ENCODE results near the gene HARS1. TPM values are rescaled to one million over a fixed set of nuclear protein-coding genes. Genes with fewer than 3 reads are reported as not detected.
"Not testable (repeated sequence)": the region's sequence is repeated elsewhere in the genome, so short reads cannot be mapped to it uniquely, and the experiment has no call there.

HARS1 gene
- total RNA-seq, 3 donors from 2014 or later (not counting 1 experiment from before 2014, with no cell fraction given) = 62.4 to 73.8 (median 68.3) TPM

DNA sequence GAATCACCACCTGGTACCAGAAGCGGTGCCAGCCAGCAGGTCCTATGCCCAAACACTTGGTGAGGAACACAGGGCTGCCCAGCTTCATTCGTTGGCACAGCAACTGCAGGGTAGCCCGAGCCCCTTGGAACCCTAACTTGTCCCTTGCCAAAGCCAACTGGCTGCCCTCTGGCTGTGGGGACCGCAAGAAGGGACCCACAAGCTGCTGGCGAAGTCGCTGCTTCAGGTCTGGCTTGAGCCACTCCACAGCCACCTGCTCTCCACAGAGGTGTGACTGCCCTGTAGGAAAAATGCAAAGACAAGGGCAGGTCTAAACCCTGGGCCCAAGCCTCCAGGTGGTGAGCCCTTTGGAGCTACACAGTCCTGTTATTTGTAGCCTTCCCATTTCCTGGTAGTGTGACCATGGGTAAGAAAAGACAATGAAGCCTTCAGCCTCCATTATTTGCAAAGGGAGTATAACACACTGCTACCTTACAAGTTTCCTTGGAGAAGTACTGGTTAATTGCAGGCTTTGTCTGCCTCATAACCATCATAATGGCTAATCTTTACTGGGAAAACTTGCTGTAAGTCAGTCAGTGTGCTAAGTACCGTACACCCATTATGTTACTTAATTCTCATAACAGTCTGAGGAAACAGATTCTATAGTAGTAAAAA is 19.6 kb downstream of the HARS1 start:
- Mint-ChIP-seq H3K27ac (peak overlapping the region in 1 of 2 donors; percentile 16), H3K27me3 (ENCODE audit: low read depth in 2 of 2) (no peaks in the 10 kb centered on the region)

DNA sequence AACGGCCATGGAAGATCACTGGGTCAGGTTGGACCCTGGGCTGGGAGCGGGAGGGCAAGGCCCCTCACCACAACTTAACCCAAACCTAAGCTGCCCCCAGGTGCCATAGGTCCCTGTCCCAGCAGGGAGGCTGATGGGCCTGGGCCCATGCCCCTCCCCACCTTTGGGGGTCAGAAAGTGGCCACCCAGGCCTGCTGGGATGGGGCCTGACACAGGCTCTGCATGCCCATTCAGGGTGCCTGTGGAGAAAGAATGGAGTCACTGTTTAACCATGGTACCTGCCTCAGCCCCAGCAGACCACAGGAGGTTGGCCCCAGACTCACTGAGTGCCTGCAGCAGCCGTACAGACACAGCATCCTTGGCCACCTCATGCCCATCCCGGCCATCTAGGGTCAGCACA is 20.1 kb downstream of the HARS1 start:
- intact Hi-C loops (cut with micrococcal nuclease); H3K4me3 Mint-ChIP-seq: not testable (repeated sequence)
- WGBS (ENCODE audit: insufficient coverage) = 90% methylated on average over 3 of the region's 4 CpGs

More for the DNA sequence above, 19.6 kb downstream of the HARS1 start:
- H3K36me3 ChIP-seq (ENCODE audit: control insufficient read depth, insufficient read depth, low read length) = peaks cover 75% of the 10 kb centered on the region
- no peaks in the 10 kb centered on the region for H3K27me3 ChIP-seq (ENCODE audit: control insufficient read depth, insufficient read depth, low read length)
- ATAC-seq = no peak
- H3K4me3 ChIP-seq (ENCODE audit: low read length) = no peak overlapping the region
- DNase-seq = no peak
- intact Hi-C loops (cut with micrococcal nuclease) = no loop called here
- Mint-ChIP-seq H3K4me1 (peaks cover 15 to 22% of the 10 kb centered on the region in 2 donors), H3K4me3 (no peak overlapping the region), H3K36me3 (peaks cover 7% of the 10 kb centered on the region), H3K9me3 (no peaks in the 10 kb centered on the region)
- TF ChIP-seq, protein P1, sequence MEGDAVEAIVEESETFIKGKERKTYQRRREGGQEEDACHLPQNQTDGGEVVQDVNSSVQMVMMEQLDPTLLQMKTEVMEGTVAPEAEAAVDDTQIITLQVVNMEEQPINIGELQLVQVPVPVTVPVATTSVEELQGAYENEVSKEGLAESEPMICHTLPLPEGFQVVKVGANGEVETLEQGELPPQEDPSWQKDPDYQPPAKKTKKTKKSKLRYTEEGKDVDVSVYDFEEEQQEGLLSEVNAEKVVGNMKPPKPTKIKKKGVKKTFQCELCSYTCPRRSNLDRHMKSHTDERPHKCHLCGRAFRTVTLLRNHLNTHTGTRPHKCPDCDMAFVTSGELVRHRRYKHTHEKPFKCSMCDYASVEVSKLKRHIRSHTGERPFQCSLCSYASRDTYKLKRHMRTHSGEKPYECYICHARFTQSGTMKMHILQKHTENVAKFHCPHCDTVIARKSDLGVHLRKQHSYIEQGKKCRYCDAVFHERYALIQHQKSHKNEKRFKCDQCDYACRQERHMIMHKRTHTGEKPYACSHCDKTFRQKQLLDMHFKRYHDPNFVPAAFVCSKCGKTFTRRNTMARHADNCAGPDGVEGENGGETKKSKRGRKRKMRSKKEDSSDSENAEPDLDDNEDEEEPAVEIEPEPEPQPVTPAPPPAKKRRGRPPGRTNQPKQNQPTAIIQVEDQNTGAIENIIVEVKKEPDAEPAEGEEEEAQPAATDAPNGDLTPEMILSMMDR (IDR thresholded peaks at IDR 0.05) = no peak
- no peaks in the 10 kb centered on the region for H3K9me3 ChIP-seq (ENCODE audit: control insufficient read depth, insufficient read depth, low read length)
- no peaks in the 10 kb centered on the region for H3K4me1 ChIP-seq (ENCODE audit: control insufficient read depth, insufficient read depth, low read length)
- no peak overlapping the region for H3K27ac ChIP-seq (ENCODE audit: low read length)
- WGBS (ENCODE audit: insufficient coverage) = over 99% methylated on average over 6 of the region's 7 CpGs

DNA sequence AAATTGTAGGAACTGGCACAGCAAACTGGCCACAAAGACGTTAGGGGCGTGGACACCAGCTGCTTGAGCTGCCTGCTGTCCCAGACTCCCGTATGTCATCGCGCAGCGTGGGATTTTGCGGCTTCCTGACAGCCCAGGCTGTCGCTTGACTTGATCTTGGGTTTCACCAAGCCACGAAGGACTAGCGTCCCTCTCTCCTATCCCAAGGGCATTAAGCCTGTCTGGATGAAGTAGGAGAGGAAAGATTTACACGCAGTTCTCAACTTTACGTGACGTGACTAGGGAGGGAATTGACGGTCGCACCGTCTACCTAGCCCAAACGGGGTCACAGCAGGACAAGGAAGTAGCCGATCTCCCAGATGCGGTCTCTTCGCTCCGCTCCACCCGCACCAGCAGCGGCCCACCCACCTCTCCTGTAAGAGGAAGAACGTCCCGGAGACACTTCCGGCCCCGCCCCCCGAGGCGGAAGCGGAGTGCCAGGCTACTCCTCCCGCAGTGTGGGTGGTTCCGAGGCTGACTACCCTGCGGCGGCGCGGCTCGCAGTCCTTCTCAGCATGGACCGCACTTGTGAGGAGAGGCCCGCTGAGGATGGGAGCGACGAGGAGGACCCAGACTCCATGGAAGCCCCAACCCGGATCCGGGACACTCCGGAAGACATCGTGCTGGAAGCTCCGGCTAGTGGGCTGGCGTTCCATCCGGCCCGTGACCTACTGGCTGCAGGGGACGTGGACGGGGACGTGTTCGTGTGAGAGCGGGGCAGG is 26.6 kb downstream of the HARS1 start, which contains the start of gene WDR55:
WDR55 (plus strand) TSS at position 546 of the 761 bp plus-strand sequence; CDS start at position 555, 9 bp downstream.
- H3K9me3 Mint-ChIP-seq = no peaks in the 10 kb centered on the region
- peak; percentile 95 to 97 (median 95) for ATAC-seq

More for the DNA sequence above, 20.1 kb downstream of the HARS1 start:
- H3K27me3 Mint-ChIP-seq (ENCODE audit: low read depth in 2 of 2); H3K27me3 ChIP-seq (ENCODE audit: control insufficient read depth, insufficient read depth, low read length); H3K27ac ChIP-seq (ENCODE audit: low read length); ATAC-seq; H3K27ac Mint-ChIP-seq; H3K9me3 ChIP-seq (ENCODE audit: control insufficient read depth, insufficient read depth, low read length); H3K4me3 ChIP-seq (ENCODE audit: low read length); H3K36me3 Mint-ChIP-seq; DNase-seq; H3K9me3 Mint-ChIP-seq; H3K4me1 ChIP-seq (ENCODE audit: control insufficient read depth, insufficient read depth, low read length): not testable (repeated sequence)
- peaks cover 21 to 28% of the 10 kb centered on the region in 2 donors for H3K4me1 Mint-ChIP-seq
- peaks cover 70% of the 10 kb centered on the region for H3K36me3 ChIP-seq (ENCODE audit: control insufficient read depth, insufficient read depth, low read length)

More for the DNA sequence above, 26.6 kb downstream of the HARS1 start, which contains the start of gene WDR55:
- intact Hi-C loops (cut with micrococcal nuclease) = loop anchor here (1.0 to 2.0 kb wide), 5 partner anchors 17 to 263 kb away; partner anchors contain the start of genes ANKHD1, APBB3, HARS1 and HARS2
- peak; percentile 86 to 97 for DNase-seq
- Mint-ChIP-seq H3K4me3 (peak within 1 kb of the TSS; percentile 99), H3K36me3 (peaks cover 21% of the 10 kb centered on the region), H3K4me1 (peaks cover 33 to 38% of the 10 kb centered on the region in 2 donors), H3K27ac (peak within 1 kb of the TSS; percentile 96), H3K27me3 (ENCODE audit: low read depth in 2 of 2) (no peaks in the 10 kb centered on the region)
- Histone ChIP-seq H3K4me3 (ENCODE audit: low read length) (peak within 1 kb of the TSS; percentile 99), H3K4me1 (ENCODE audit: control insufficient read depth, insufficient read depth, low read length) (peaks cover 21% of the 10 kb centered on the region), H3K36me3 (ENCODE audit: control insufficient read depth, insufficient read depth, low read length) (peaks cover 55% of the 10 kb centered on the region), H3K27me3 (ENCODE audit: control insufficient read depth, insufficient read depth, low read length) (no peaks in the 10 kb centered on the region), H3K27ac (ENCODE audit: low read length) (peak within 1 kb of the TSS; percentile 90), H3K9me3 (ENCODE audit: control insufficient read depth, insufficient read depth, low read length) (no peaks in the 10 kb centered on the region)
- under 1% methylated on average over 53 of the region's 54 CpGs for WGBS (ENCODE audit: insufficient coverage)
- TF ChIP-seq, protein P1 (IDR thresholded peaks at IDR 0.05) = no peak
